Liver (tissue), 3 donors: ENCODE data around the gene EFCAB11.

Source experiments
- ATF3 ChIP-seq: IDR thresholded peaks from 2 replicates; pipeline ENCODE4 v1.6.1; 2016; ENCODE audit warnings: antibody characterized with exemption
- EGR1 ChIP-seq, 2 donors: IDR thresholded peaks; 2 replicates each; pipeline ENCODE4 v1.6.1; 2016 to 2018; ENCODE audit warnings: antibody characterized with exemption in 2 of 2, low read depth in 2 of 2
- FOXA2 ChIP-seq: IDR thresholded peaks from 2 replicates; pipeline ENCODE4 v1.6.1; 2016; ENCODE audit warnings: antibody characterized with exemption
- GABPA ChIP-seq, 2 donors: IDR thresholded peaks in 1 of 2; conservative IDR thresholded peaks in 1 of 2; 2 replicates each; pipeline ENCODE4 v1.6.1; 2016; ENCODE audit warnings: antibody characterized with exemption in 2 of 2, mild to moderate bottlenecking in 1 of 2, moderate library complexity in 1 of 2
- HNF4A ChIP-seq, 2 donors: conservative IDR thresholded peaks; 2 replicates each; pipeline ENCODE4 v1.6.1; 2016; ENCODE audit warnings: antibody characterized with exemption in 2 of 2, mild to moderate bottlenecking in 2 of 2
- JUND ChIP-seq, 2 donors: IDR thresholded peaks; 2 replicates each; pipeline ENCODE4 v1.6.1; 2016; ENCODE audit warnings: antibody characterized with exemption in 2 of 2
- RAD21 ChIP-seq, 2 donors: IDR thresholded peaks; 2 replicates each; pipeline ENCODE4 v1.6.1; 2016; ENCODE audit warnings: antibody characterized with exemption in 2 of 2, mild to moderate bottlenecking in 2 of 2
- REST ChIP-seq: IDR thresholded peaks from 2 replicates; pipeline ENCODE4 v1.6.1; 2016; ENCODE audit warnings: antibody characterized with exemption, mild to moderate bottlenecking
- TAF1 ChIP-seq: conservative IDR thresholded peaks from 2 replicates; pipeline ENCODE4 v1.6.1; 2016; ENCODE audit warnings: antibody characterized with exemption, mild to moderate bottlenecking
- YY1 ChIP-seq: IDR thresholded peaks from 2 replicates; pipeline ENCODE4 v1.6.1; 2016; ENCODE audit warnings: antibody characterized with exemption, mild to moderate bottlenecking
- ZBTB33 ChIP-seq: IDR thresholded peaks from 2 replicates; pipeline ENCODE4 v1.6.1; 2016; ENCODE audit warnings: antibody characterized with exemption
- TF ChIP-seq, protein P1 (sequence below): fragments of 150-350 bp; IDR thresholded peaks from 2 replicates; pipeline ENCODE4 v1.5.1; 2017; ENCODE audit warnings: improper control_type of control experiment, low read depth, low read length; ENCODE audit not compliant: missing input control
- TF ChIP-seq, protein P2 (sequence below): IDR thresholded peaks from 2 replicates; pipeline ENCODE4 v1.6.1; 2016; ENCODE audit warnings: antibody characterized with exemption
- donor health status: healthy.
- donor health status: healthy.

DNA sequence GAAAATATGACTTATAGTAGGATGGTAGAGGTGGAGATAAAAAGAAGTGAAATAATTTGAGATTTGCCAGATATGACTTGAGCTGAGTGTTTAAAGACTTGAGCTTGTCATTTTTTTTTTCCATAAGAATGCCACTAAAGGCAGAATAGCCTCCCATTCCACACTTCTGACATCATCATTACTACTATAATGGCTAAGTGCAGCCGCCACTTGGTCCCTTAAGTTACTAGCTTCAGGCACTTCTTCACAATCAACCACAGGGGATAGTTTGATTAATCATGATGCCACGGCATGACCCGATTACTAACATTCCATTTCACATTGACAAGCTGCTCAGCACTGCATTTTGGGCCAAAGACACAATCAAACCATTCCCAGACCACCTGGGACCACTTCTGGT, 127.9 kb downstream of the EFCAB11 start:
- TF ChIP-seq, protein P1, sequence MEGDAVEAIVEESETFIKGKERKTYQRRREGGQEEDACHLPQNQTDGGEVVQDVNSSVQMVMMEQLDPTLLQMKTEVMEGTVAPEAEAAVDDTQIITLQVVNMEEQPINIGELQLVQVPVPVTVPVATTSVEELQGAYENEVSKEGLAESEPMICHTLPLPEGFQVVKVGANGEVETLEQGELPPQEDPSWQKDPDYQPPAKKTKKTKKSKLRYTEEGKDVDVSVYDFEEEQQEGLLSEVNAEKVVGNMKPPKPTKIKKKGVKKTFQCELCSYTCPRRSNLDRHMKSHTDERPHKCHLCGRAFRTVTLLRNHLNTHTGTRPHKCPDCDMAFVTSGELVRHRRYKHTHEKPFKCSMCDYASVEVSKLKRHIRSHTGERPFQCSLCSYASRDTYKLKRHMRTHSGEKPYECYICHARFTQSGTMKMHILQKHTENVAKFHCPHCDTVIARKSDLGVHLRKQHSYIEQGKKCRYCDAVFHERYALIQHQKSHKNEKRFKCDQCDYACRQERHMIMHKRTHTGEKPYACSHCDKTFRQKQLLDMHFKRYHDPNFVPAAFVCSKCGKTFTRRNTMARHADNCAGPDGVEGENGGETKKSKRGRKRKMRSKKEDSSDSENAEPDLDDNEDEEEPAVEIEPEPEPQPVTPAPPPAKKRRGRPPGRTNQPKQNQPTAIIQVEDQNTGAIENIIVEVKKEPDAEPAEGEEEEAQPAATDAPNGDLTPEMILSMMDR: no peak
- TF ChIP-seq REST (no peak), HNF4A (conservative IDR thresholded peaks at IDR 0.05) (no peak), YY1 (no peak), ZBTB33 (no peak), JUND (IDR thresholded peaks at IDR 0.05) (no peak), RAD21 (IDR thresholded peaks at IDR 0.05) (no peak), TAF1 (no peak), GABPA (IDR thresholded peaks at IDR 0.05 in 1 of 2, conservative IDR thresholded peaks at IDR 0.05 in 1 of 2) (no peak), ATF3 (no peak), EGR1 (IDR thresholded peaks at IDR 0.05; ENCODE audit: low read depth in 2 of 2) (no peak), FOXA2 (no peak)
- TF ChIP-seq, protein P2, sequence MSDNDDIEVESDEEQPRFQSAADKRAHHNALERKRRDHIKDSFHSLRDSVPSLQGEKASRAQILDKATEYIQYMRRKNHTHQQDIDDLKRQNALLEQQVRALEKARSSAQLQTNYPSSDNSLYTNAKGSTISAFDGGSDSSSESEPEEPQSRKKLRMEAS: no peak
